IMR-90 (cell line): Measurements from ENCODE around the gene POU2F1. TPM values are rescaled to one million over a fixed set of nuclear protein-coding genes. Genes with fewer than 3 reads are reported as not detected.

ENCODE experiments used
- ATAC-seq: fragments of 200-7000 bp; cut with Tn5 transposase; 2 replicates; pipeline ENCODE4 v1.9.1; 2020; ENCODE audit warnings: low read depth, mild to moderate bottlenecking, moderate library complexity
- BruUV-seq: library from RNA; stranded (reverse); fragments of 400-500 nt; replicated peaks from 2 replicates; lab custom pipeline; 2021; lab: Mats Ljungman, UMichigan
- CTCF ChIA-PET: fragments of 300-600 bp; formaldehyde crosslinking; extraction: SDS; loops from one replicate; lab custom pipeline; 2021; ENCODE audit warnings: antibody characterized with exemption; lab: Yijun Ruan, JAX
- POLR2A ChIA-PET: fragments of 300-600 bp; sonication (Branson Sonifier 250); formaldehyde crosslinking; loops from one replicate; lab custom pipeline; 2022; ENCODE audit warnings: antibody characterized with exemption; ENCODE audit not compliant: unreplicated experiment; lab: Charles Lee
- DNase-seq: peaks from one replicate; pipeline ENCODE4 v3.0.0; 2013
- H2AFZ ChIP-seq: replicated peaks from 2 replicates; pipeline ENCODE3; 2013; ENCODE audit warnings: low read length, mild to moderate bottlenecking; ENCODE audit not compliant: poor library complexity
- H2AK5ac ChIP-seq: 2 replicates; pipeline ENCODE4 v1.6.1; 2013; ENCODE audit warnings: low read depth, low read length, inconsistent platforms
- H2AK9ac ChIP-seq: replicated peaks from 2 replicates; pipeline ENCODE3; 2013; ENCODE audit warnings: mild to moderate bottlenecking, low read depth, low read length, moderate library complexity; ENCODE audit not compliant: poor library complexity
- H2BK120ac ChIP-seq: 2 replicates; pipeline ENCODE4 v1.6.1; 2013; ENCODE audit warnings: low read depth, low read length, inconsistent platforms
- H2BK15ac ChIP-seq: 3 replicates; pipeline ENCODE4 v1.6.1; 2013; ENCODE audit warnings: low read depth, low read length, inconsistent platforms
- H2BK20ac ChIP-seq: 2 replicates; pipeline ENCODE4 v1.6.1; 2013; ENCODE audit warnings: low read depth, mild to moderate bottlenecking, inconsistent platforms, low read length, moderate library complexity
- H2BK5ac ChIP-seq: 2 replicates; pipeline ENCODE4 v1.6.1; 2013; ENCODE audit warnings: mild to moderate bottlenecking, low read depth, low read length, inconsistent platforms; ENCODE audit not compliant: poor library complexity, severe bottlenecking
- H3K14ac ChIP-seq: replicated peaks from 2 replicates; pipeline ENCODE4 v1.6.1; 2013; ENCODE audit warnings: low read depth, low read length, inconsistent platforms
- H3K18ac ChIP-seq: 2 replicates; pipeline ENCODE4 v1.6.1; 2013; ENCODE audit warnings: low read depth, low read length, control low read depth
- H3K23ac ChIP-seq: 2 replicates; pipeline ENCODE4 v1.6.1; 2013; ENCODE audit warnings: low read depth, low read length, inconsistent platforms
- H3K27ac ChIP-seq: 2 replicates; pipeline ENCODE4 v1.5.1; 2013; ENCODE audit warnings: mild to moderate bottlenecking, control low read depth, low read length; ENCODE audit not compliant: insufficient read depth
- H3K27me3 ChIP-seq: 2 replicates; pipeline ENCODE4 v1.6.1; 2013; ENCODE audit warnings: low read length; ENCODE audit not compliant: control insufficient read depth, insufficient read depth
- H3K36me3 ChIP-seq: 2 replicates; pipeline ENCODE4 v1.6.1; 2013; ENCODE audit warnings: low read length, mixed read lengths; ENCODE audit not compliant: control insufficient read depth, insufficient read depth
- H3K4ac ChIP-seq: 2 replicates; pipeline ENCODE4 v1.6.1; 2013; ENCODE audit warnings: low read depth, low read length, inconsistent platforms
- H3K4me1 ChIP-seq: 2 replicates; pipeline ENCODE4 v1.6.1; 2013; ENCODE audit warnings: low read length, mixed read lengths; ENCODE audit not compliant: control insufficient read depth, insufficient read depth
- H3K4me2 ChIP-seq: 2 replicates; pipeline ENCODE4 v1.6.1; 2013; ENCODE audit warnings: low read depth, mild to moderate bottlenecking, control low read depth, low read length, moderate library complexity
- H3K4me3 ChIP-seq: 2 replicates; pipeline ENCODE4 v1.5.1; 2013; ENCODE audit warnings: low read depth, mild to moderate bottlenecking, control low read depth, low read length, moderate library complexity; ENCODE audit not compliant: insufficient read depth
- H3K56ac ChIP-seq: 2 replicates; pipeline ENCODE4 v1.6.1; 2013; ENCODE audit warnings: low read length, inconsistent platforms; ENCODE audit not compliant: insufficient read depth; ENCODE audit errors: extremely low read depth
- H3K79me1 ChIP-seq, 2 experiments: 2 replicates each; pipeline ENCODE4 v1.6.1; 2013; ENCODE audit warnings: low read length in 2 of 2, inconsistent platforms in 1 of 2, low read depth in 1 of 2
- H3K9ac ChIP-seq: 2 replicates; pipeline ENCODE4 v1.6.1; 2013; ENCODE audit warnings: low read depth, low read length, control low read depth
- H3K9me1 ChIP-seq: 2 replicates; pipeline ENCODE4 v1.6.1; 2013; ENCODE audit warnings: low read length, inconsistent platforms; ENCODE audit not compliant: insufficient read depth
- H3K9me3 ChIP-seq: 2 replicates; pipeline ENCODE4 v1.6.1; 2013; ENCODE audit warnings: low read length; ENCODE audit not compliant: control insufficient read depth, insufficient read depth
- H4K20me1 ChIP-seq: 2 replicates; pipeline ENCODE4 v1.6.1; 2013; ENCODE audit warnings: low read length, inconsistent platforms; ENCODE audit not compliant: insufficient read depth
- H4K5ac ChIP-seq: 2 replicates; pipeline ENCODE4 v1.6.1; 2013; ENCODE audit warnings: mild to moderate bottlenecking, low read depth, low read length, control low read depth
- H4K8ac ChIP-seq, 2 experiments: 2 replicates each; pipeline ENCODE4 v1.6.1; 2013; ENCODE audit warnings: low read depth in 2 of 2, low read length in 2 of 2, control low read depth in 1 of 2, inconsistent platforms in 1 of 2
- H4K91ac ChIP-seq: 2 replicates; pipeline ENCODE4 v1.6.1; 2013; ENCODE audit warnings: low read depth, low read length, inconsistent platforms; ENCODE audit not compliant: insufficient read depth
- FOS ChIP-seq: fragments of 150-350 bp; IDR thresholded peaks from 2 replicates; pipeline ENCODE4 v1.6.1; 2016; ENCODE audit warnings: low read depth, low read length
- MAFK ChIP-seq: IDR thresholded peaks from 2 replicates; pipeline ENCODE4 v1.6.1; 2012; ENCODE audit warnings: low read depth, low read length, improper control_type of control experiment
- MXI1 ChIP-seq: IDR thresholded peaks from 2 replicates; pipeline ENCODE4 v1.6.1; 2012; ENCODE audit warnings: low read depth, mild to moderate bottlenecking, low read length, moderate library complexity, borderline replicate concordance
- RAD21 ChIP-seq: IDR thresholded peaks from 2 replicates; pipeline ENCODE4 v1.6.1; 2012; ENCODE audit warnings: low read length, improper control_type of control experiment
- RCOR1 ChIP-seq: IDR thresholded peaks from 2 replicates; pipeline ENCODE4 v1.6.1; 2012; ENCODE audit warnings: mild to moderate bottlenecking, low read length, improper control_type of control experiment; ENCODE audit not compliant: insufficient replicate concordance
- RFX5 ChIP-seq: IDR thresholded peaks from 2 replicates; pipeline ENCODE4 v1.8.0; 2012; ENCODE audit warnings: low read depth, mild to moderate bottlenecking, low read length, moderate library complexity
- SMC3 ChIP-seq: fragments of 150-350 bp; IDR thresholded peaks from 2 replicates; pipeline ENCODE4 v1.6.1; 2016; ENCODE audit warnings: low read depth, mild to moderate bottlenecking, antibody characterized with exemption, low read length, moderate library complexity
- WGBS, 2 experiments: methylation state at CpG; one replicate each; pipeline versions ENCODE4 v1.1.5 to v1.1.7; 2013; ENCODE audit warnings: missing lambda C conversion rate in 2 of 2; ENCODE audit not compliant: insufficient read length in 1 of 2; ENCODE audit errors: extremely low coverage in 2 of 2; 5-methylcytosine and 5-hydroxymethylcytosine counted together
- dilution Hi-C: fragments of 300-500 bp; cut with HindIII; formaldehyde crosslinking; loops from one replicate; pipeline ENCODE4 v1.14.3; 2018; ENCODE audit warnings: low sequenced_read_pairs; ENCODE audit not compliant: unreplicated experiment
- in situ Hi-C: fragments of 300-500 bp; cut with MboI; formaldehyde crosslinking; loops from 3 replicates; pipeline ENCODE4 v1.14.3; 2019; ENCODE audit warnings: low sequenced_read_pairs, inconsistent platforms, mixed read lengths
- intact Hi-C: fragments of 100-400 bp; cut with micrococcal nuclease; formaldehyde crosslinking; loops from 2 replicates; pipeline ENCODE4 v1.10.0; 2022
- polyA plus RNA-seq, 3 experiments: library from polyadenylated mRNA; depleted of rRNA; stranded (reverse); fragments of >200 nt; gene quantifications; 2 replicates each; pipeline ENCODE4 v1.2.3, GENCODE V29; 2012; ENCODE audit warnings: low replicate concordance in 1 of 3
- total RNA-seq: library from RNA; depleted of rRNA; stranded (reverse); fragments of >200 nt; gene quantifications from 2 replicates; pipeline ENCODE4 v1.2.3, GENCODE V29; 2012
- TF ChIP-seq, protein P1 (sequence below): conservative IDR thresholded peaks from 2 replicates; pipeline ENCODE4 v1.5.1; 2012; ENCODE audit warnings: mild to moderate bottlenecking, low read depth, low read length, improper control_type of control experiment
- TF ChIP-seq, protein P2 (sequence below): fragments of 150-350 bp; IDR thresholded peaks from 2 replicates; pipeline ENCODE4 v1.6.1; 2017; ENCODE audit warnings: mild to moderate bottlenecking, antibody characterized with exemption, low read length, low read depth

The POU2F1 gene
- total and polyA plus RNA-seq, 2 of the 4 experiments (the other 2 are of a cell fraction) = 1.2 to 3.4 TPM

DNA sequence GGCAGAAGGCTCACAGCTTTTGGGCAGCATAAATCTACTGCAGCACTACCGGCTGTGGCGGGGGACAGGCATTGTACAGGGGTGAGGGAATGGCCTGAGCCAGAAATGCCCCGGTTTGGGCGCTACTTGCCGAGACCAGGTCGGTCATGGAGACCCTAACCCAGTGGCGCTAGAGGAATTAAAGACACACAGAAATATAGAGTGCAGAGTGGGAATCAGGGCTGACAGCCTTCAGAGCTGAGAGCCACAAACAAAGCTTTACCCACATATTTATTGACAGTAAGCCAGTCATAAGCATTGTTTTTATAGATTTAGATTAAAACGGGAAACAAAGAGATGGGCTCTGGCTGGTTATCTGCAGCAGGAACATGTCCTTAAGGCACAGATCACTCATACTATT lies 101.8 kb downstream of the POU2F1 start:
- H4K91ac ChIP-seq = no peak overlapping the region
- H3K56ac ChIP-seq = no peak overlapping the region
- dilution Hi-C loops (no loop called here), in situ Hi-C loops (no loop called here), intact Hi-C loops (no loop called here)
- ATAC-seq (no peak), DNase-seq (no peak)
- POLR2A ChIA-PET = no interaction called here
- no peak overlapping the region for H2AK9ac ChIP-seq
- no peak overlapping the region for H2BK5ac ChIP-seq
- H3K23ac ChIP-seq = no peak overlapping the region
- H2BK15ac ChIP-seq = no peak overlapping the region
- H2AK5ac ChIP-seq = no peak overlapping the region
- H3K36me3 ChIP-seq = peaks cover 3% of the 10 kb centered on the region; the same call in 1 of the 2 replicates
- no peak overlapping the region for H3K14ac ChIP-seq
- H4K5ac ChIP-seq = no peak overlapping the region
- H3K4ac ChIP-seq = no peak overlapping the region
- no peak overlapping the region for H3K18ac ChIP-seq
- no CpG with 5 or more reads among the region's 8 CpGs for WGBS, 2 experiments
- H3K9me1 ChIP-seq = no peaks in the 10 kb centered on the region
- no peaks in the 10 kb centered on the region; the same call in 1 of the 2 replicates for H4K20me1 ChIP-seq
- BruUV-seq = no TSS peak
- H2BK20ac ChIP-seq = no peak overlapping the region
- H4K8ac ChIP-seq = no peak overlapping the region
- H3K9me3 ChIP-seq = peaks cover 10% of the 10 kb centered on the region
- no peak overlapping the region for H3K27ac ChIP-seq
- no peaks in the 10 kb centered on the region for H3K27me3 ChIP-seq
- no peak overlapping the region for H2BK120ac ChIP-seq
- no peak overlapping the region for H3K9ac ChIP-seq
- TF ChIP-seq RFX5 (no peak), MAFK (no peak), FOS (no peak), MXI1 (no peak), RAD21 (no peak), SMC3 (no peak), RCOR1 (no peak)
- TF ChIP-seq, protein P1, sequence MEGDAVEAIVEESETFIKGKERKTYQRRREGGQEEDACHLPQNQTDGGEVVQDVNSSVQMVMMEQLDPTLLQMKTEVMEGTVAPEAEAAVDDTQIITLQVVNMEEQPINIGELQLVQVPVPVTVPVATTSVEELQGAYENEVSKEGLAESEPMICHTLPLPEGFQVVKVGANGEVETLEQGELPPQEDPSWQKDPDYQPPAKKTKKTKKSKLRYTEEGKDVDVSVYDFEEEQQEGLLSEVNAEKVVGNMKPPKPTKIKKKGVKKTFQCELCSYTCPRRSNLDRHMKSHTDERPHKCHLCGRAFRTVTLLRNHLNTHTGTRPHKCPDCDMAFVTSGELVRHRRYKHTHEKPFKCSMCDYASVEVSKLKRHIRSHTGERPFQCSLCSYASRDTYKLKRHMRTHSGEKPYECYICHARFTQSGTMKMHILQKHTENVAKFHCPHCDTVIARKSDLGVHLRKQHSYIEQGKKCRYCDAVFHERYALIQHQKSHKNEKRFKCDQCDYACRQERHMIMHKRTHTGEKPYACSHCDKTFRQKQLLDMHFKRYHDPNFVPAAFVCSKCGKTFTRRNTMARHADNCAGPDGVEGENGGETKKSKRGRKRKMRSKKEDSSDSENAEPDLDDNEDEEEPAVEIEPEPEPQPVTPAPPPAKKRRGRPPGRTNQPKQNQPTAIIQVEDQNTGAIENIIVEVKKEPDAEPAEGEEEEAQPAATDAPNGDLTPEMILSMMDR = no peak
- TF ChIP-seq, protein P2, sequence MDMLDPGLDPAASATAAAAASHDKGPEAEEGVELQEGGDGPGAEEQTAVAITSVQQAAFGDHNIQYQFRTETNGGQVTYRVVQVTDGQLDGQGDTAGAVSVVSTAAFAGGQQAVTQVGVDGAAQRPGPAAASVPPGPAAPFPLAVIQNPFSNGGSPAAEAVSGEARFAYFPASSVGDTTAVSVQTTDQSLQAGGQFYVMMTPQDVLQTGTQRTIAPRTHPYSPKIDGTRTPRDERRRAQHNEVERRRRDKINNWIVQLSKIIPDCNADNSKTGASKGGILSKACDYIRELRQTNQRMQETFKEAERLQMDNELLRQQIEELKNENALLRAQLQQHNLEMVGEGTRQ = no peak
- CTCF ChIA-PET = no interaction called here
- no peak overlapping the region for H2AFZ ChIP-seq
- H3K4me3 ChIP-seq = no peak overlapping the region
- no peak overlapping the region for H3K4me2 ChIP-seq
- no peaks in the 10 kb centered on the region for H3K4me1 ChIP-seq
- H3K79me1 ChIP-seq = no peaks in the 10 kb centered on the region; a peak in 1 of 4 replicates
